ENCODE data around the gene STAM.
"Not testable (repeated sequence)": the region's sequence is repeated elsewhere in the genome, so short reads cannot be mapped to it uniquely, and the experiment has no call there.

The STAM gene

DNA sequence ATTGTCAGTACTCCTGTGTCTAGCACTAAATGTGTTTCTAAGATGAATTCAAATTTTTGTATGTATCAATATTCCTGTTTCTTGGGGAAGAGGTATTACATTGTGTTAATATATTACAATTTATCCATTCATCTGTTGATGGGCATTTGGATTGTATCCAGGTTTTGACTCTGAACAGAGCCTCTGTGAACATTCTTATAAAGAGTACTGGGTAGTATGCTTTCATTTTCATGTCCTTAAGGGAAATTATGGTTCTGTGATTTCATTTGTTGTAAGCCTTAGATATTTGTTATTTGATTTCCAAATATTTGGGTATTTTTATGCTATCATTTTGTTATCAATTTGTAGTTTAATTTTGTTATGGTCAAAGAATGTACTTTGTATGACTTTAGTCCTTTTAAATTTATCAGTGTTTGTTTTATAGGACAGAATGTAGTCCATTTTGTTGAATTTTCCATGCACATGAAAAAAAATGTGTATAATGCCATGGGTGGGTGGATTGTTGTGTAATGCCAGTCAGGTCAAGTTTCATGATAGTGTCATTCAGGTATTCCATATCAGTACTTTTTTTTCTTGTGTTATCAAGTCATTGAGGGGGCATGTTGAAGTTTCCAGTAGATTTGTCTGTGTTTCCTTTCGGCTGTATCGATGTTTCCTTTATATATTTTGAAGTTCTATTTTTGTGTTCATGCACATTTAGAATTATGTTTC is 38.4 kb downstream of the STAM start:
- DNase-seq: no peak

DNA sequence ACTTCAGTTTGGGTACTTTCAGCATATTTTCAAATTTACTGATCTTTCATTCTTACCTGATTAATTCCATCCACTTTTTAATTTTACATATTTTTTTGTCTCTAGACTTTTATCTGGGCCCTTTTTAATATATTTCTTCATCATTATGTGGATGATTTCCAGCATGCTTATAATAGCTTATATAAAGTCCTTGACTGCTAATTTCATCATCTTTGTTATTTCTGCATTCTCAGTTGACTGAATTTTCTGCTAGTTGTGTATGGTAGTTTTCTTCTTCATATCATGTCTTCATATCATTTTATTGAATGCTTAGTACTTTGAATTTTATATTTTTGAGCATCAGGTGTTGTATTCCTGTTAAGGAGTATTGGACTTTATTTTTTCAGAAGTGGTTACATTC is 39.6 kb downstream of the STAM start:
- DNase-seq: no peak

DNA sequence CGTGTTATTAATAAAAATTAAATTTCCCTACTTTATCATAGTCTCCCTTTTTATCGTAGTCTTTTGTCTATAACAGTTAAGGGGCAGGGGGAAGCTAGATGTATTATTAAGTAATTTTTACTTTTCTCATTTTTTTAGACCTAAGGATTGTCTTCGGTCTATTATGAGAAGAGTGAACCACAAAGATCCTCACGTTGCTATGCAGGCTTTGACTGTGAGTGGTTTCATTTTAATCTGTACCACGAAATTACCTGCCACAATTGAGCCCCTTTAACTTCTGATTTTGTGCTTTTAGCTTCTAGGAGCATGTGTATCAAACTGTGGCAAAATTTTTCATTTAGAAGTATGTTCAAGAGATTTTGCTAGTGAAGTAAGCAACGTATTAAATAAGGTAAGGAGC is 40.6 kb downstream of the STAM start:
- DNase-seq: no peak

DNA sequence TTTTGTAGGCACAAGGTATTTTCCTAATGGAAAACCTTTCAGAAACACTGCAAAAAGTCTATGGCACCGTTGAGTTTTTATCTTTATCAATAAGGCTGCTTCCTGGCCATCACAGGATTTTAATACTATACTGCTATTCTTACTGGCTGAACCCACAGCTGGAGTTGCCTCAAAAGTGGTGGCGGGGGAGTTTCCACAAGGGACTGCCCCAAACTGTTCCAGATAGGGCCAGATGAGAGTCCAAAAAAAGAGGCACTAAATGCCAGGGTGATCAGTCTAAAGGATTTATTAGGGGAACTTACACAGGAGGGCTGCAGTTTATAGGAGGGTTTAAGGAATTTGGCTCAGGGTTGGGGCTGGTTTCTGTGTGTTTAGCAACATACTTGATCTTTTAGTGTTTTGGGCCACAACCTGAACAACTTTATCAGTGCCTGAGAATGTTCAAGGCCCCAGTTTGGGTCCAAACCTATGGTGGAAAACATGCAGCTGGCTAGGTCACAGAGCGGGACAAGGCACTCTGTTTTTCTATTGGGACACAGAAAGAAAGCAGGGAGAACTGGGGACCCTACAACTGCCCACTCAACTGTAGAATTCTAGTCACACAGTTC is 41.4 kb downstream of the STAM start:
- no peak for DNase-seq

DNA sequence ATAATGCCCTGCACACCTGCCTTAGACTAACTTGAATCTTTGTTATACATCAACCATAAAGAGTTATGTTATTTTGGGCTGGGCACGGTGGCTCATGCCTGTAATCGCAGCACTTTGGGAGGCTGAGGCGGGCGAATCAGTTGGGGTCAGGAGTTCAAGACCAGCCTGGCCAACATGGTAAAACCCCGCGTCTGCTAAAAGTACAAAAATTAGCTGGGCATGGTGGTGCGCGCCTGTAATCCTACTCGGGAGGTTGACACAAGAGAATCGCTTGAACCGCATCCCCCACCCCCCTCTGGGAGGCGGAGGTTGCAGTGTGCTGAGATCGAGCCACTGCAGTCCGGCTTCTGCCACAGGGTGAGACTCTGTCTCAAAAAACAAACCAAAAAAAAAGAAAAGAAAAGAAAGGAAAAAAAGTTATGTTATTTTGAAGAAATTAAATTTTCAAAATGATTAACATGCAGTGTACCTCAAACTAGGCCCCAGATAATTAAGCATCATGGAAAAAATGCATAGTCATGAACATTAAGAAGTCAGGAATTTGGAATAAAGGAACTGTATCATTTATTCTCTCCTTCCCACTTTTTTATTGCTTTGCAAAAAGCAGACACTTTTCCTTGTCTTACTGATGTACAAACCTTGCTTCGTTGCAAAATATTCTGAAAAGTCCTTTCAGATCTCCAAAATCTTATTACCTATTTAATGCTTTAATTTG is 43.3 kb downstream of the STAM start:
- no peak for DNase-seq

DNA sequence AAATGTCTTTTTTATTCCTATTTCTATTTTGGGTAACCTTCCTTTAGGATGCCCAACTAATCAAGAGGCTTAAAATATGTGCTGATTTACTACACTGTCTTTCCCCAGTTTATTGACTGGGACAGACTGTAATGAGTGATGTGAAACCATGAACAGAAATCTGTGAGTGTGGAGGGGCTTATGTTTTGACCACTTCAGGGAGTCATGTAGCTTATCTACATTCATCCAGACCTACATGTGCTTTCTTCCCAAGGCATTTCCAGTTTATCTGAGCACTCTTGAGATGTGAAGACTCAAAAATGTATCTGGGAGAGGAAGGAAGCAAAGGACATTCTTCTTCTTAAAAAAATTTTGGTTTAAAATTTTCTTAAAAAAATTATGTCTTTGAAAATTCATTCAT is 45.2 kb downstream of the STAM start:
- DNase-seq: no peak

DNA sequence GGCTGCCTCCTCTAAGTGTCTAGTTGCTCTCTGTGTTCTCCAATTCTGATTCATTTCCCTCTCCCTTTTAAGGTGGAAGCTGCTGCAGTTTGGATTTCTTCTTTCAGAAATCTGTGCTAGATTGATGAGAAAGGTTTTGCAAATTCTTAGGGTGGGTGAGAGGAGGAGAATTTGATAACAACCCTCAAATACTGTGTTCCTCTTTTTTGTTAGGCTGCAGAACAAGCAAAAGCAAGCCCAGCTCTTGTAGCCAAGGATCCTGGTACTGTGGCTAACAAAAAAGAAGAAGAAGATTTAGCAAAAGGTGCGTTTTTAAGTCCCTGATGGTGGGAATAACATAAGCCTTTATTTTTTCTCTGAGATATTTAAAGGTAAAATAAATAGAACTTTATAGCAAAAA is 49.1 kb downstream of the STAM start:
- DNase-seq: no peak

DNA sequence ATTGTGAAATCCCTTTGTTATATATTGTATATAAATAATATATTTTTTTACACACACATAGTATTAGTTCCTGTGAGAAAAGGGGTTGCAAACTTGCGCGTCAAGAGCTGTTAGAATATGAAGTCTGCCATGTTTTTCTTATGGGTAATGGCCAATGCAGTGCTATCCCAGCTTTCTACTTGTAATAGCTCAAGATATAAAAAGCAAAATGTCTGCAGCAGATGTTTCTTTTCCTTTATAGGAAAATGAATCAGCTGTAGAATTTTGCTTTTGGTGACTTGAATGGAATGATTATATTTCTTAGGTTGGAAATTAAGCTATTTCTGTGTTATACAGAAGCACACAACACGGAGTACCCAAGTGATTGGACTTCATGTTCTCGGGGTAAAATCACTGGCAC is 54.7 kb downstream of the STAM start:
- no peak for DNase-seq

DNA sequence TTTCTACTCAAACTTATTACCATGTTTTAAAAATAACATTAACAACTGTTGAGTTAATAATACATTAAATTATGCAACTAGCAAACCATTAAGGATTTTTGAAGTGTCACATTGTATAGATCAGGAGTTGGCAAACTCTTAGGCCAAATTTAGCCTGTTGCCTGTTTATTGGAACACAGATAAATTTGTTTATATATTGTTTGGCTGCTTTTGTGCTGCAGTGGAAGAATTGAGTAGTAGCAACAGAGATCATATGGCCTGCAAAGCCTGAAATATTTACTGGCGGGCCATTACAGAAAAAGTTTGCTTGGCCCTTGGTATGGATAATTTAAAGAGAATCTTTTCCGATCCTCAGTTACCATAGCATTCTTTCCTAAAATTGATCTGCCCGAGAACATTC is 57.4 kb downstream of the STAM start:
- DNase-seq: no peak

DNA sequence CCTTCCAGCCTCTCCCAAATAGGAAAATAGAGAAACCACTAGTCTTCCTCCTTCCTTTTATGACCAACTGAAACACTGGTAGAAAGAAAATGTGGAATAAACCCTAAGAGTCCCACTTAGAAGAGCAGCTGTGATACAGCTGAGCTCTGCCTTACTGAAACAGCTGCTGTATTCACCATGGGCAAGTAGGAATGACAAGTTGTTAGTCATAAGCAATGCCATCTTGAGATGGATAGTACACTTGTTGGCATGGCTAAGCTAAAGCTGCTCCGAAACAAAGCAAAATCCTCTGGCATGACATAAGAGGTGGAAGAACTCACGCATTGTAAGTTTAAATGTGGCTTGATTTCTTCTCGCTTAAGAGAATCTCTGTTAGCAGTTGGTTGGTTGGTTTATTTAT is 59.8 kb downstream of the STAM start:
- no peak for DNase-seq

DNA sequence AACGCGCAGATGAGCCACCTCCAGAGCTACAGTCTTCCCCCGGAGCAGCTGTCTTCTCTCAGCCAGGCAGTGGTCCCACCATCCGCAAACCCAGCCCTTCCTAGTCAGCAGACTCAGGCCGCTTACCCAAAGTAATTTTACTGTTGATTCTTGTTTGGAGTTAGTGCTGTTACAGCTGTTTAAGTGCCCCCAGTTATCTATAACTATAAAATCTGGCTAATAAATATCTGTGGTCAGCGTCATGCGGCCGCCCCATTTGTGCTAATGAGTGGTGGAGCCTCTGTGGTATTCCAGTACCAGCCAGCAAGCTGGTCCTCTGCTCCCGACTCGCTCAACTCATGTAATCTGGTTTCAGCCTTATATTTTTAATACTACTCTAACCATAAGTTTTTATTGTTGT is 64.9 kb downstream of the STAM start:
- no peak for DNase-seq

DNA sequence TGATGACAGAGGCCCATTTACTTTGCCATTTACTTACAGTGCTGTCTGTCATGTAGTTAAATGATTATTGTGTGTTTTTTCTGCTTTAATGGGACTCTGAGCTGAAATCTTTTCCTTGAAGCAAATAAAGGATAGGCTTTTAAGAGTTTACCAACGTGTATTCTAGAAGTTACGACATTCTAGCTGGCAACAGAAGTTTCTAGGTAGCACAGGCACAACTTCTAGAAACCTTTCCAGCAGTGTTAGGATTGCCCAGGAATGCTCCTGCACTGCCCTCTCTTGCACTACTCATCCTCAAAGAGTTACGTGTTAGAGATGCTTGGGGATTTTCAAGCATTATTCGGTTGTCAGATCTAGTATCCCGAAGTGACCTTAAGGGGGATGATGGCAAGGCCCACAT is 65.5 kb downstream of the STAM start:
- DNase-seq: no peak

DNA sequence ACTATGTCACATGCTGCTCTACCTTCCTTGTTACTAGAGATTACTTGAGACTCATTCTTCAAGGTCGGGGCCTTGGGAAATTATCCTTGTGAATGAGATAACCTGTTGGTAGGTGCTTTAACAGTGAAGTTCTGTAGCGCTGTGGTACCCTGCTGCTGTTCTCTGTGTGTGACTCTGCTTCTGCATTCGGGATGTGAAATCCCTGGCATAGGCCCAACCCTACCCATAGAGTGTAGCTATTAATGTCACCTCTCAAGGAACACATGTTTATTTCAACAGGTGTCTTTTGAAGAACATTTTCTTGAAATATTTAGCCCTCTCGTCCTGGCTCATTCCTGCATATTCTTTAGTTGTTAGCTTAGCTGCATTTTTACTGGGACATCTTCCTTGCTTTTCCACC is 66.2 kb downstream of the STAM start:
- DNase-seq: no peak

DNA sequence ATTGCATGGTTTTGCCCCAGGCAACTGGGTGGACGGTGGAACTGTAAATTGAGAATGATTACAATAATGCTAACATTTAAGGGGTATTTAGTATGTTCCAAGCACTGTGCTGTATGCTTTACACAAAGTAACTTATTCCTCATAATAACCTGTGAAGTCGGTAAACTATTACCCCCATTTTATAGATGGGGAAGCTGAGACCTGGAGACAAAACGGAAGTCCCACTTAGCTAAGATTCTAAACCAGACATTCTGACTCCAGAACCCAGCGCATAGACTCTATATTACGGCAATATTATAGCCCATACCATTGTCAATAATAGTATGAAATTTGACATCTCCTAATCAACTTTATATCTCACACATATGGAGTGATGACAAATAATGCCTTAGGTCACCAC is 68.1 kb downstream of the STAM start:
- no peak for DNase-seq

DNA sequence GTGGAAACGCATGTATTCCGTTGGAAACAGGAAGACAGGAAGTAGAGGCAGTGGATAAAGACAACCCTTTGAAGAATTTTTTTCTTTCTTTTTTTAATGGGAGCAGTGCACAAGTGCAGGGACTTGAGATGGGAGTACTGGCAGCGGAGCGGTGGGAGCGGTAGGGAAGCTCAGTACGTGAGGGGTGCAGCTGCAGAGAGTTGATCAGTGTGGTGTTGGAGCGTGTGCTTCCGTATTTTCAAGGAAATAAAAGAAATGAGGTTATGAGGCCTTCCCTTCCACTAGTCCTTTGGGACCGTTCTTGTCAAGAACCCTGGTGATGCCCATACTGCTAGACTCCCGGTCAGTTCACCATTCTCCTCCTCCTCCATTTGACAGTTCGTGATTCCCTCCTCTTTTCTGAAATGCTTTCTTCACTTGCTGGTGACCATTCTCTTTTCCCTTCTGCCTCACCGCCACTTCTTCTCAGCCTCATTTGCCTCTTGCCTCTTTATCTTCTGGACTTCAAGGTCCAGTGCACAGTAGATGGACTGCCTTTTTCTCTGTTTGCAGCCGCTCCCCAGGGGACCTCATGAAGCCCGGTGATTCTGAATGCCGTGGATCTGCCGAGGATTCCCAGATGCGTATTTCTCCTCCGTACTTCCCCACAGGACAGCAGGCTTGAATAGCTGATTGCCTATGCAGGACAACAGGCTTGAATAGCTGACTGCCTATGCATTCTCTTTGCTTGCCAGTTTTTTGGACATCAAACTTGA is 68.9 kb downstream of the STAM start:
- DNase-seq: no peak

DNA sequence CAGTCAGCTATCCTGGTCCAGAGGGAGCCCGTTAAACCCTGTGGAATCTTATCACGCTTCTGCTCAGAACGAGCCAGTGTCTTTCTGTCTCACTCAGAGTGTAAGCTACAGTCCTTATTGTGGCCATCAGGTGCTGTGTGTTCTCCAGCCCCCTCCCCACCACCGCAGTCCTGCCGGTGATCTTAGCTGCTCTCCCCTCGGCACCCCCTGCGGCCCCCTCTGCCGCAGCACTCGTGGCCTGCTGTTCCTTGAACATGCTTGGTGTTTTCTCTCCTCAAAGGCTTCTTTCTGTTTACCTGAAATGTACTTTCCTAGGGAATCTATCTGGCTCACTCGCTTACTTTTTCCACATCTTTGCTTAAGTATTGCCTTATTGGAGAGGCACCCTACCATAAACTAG is 69.8 kb downstream of the STAM start:
- no peak for DNase-seq

DNA sequence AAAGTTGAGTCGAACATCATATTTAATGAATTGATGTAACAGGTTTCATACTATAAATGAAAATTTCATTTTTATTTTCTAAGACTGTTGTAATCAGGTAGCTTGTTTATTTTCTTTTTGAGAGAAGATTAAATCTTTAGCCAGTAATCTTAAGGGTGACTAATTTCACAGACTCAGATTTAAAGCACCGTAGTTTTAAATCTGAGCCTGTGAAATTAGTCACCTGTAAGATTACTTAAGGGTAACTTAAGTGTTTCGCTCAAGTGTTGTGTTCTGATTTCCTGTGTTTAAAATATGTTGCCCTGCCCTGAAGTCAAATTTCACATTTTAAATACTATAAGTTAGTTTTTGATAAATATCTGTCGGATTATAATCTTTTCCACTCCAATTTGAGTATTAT is 72.2 kb downstream of the STAM start:
- DNase-seq: no peak

DNA sequence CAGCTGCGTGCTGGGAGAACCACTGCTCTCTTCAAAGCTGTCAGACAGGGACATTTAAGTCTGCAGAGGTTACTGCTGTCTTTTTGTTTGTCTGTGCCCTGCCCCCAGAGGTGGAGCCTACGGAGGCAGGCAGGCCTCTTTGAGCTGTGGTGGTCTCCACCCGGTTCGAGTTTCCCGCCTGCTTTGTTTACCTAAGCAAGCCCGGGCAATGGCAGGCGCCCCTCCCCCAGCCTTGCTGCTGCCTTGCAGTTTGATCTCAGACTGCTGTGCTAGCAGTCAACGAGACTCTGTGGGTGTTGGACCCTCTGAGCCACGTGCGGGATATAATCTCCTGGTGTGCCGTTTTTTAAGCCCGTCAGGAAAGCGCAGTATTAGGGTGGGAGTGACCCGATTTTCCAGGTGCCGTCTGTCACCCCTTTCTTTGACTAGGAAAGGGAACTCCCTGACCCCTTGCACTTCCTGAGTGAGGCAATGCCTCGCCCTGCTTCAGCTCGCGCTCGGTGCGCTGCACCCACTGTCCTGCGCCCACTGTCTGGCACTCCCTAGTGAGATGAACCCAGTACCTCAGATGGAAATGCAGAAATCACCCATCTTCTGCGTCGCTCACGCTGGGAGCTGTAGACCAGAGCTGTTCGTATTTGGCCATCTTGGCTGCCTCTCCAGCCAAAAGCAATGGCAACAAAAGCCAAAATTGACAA is 78.5 kb downstream of the STAM start:
- not testable (repeated sequence) for DNase-seq

DNA sequence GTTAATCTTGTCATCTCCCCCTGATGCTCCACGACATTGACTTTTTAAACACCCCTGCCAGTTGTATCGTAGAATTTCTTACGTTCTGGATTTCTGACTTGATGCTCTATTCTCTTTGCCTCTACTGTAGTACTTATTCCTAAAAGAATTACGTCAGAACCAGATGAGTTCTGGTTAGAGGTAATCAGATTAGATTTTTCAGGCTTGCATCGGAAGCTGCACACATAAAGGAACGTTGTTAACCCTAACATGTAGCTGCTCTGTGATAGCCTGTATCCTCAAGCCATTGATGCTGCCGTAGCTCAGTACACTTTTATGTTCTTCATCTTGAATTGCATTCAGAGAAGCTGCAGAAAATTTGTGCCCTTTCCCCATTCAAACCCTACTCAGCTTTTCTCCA is 81.8 kb downstream of the STAM start:
- no peak for DNase-seq

DNA sequence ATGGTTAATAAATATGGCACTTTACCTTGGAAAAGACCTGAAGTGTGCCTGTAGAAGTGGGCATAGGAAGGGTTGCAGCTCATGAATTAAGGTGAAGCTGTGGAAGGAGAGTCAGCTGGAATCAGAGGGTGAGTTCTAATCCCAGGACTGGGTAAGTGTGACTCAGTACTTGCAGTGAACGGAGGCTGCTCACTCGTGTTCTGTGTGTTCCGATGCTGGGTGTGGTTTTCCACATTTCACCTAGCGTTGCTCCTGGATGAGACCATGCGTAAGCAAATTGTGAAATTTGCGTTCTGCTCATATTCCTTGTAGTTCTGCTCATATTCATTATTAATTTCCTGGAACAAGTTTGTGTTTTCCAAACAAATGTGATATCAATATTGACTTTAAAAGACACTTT is 85.7 kb downstream of the STAM start:
- no peak for DNase-seq

DNA sequence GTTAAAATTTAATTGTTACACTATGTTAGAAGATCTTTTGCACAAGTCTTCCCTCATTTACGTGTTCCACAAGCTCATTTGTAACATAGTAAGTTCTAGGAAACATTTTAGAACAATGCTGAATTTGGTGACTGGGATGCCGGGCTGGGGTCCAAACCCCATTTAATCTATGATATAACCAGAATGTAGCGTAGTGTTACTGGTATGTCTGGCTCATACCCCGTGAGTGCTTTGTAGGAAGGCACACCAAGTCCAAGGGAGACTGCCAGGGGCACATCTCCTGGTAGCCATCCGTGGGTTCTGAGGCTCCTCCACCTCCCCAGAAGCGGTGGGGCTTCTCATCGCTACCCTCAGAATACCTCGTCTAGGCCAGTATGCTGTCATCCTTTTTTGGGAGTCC is 86.7 kb downstream of the STAM start:
- no peak for DNase-seq

DNA sequence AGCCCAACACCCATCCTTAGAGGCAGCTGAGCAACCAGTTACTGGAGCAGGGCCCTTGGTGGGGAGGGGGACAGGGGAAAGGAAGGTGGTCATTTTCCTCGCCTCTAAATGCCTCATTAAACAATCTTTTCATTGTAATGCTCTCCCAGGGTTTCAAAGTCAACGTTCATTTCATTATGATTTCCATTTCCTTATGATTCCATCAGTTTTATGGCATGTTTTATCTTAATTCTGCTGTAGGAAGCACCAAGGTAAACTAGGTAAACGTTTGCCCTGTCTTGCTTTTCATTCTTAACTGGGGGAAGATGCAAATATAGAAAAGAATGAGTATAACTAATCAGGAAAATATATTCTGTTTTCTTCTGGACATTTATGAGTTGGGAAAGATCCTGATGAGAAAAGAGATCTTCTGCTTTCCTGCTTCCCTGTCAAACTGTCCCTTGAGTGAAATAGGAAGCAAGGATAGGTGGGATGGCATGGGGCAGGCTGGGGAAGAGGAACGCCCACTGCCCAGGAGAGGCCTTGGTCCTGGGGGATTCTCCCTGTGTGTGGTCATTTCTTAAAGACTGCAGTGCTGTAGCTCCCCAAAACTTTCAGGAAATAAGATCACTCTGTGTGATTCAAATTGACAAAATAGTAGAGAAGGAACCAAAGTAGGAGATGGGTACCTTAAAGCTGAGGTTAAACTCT is 87.5 kb downstream of the STAM start:
- DNase-seq: no peak

DNA sequence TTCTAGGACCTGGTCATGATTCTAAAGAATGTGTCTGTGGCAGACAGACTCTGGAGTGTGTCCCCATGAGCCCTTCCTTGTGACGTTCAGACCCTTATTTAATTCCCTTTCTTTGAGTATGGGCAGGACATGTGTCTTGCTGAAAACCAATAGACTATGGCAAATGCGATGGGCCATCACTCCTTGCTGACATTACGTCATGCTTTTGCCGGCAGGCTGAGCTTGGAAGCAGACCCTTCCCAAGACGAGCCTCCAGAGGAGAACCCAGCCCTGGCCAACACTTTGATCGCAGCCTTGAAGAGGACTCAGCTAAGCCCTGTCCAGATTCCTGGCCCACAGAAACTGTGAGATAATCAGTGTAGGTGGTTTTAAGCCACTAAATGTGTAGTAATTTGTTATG is 89.7 kb downstream of the STAM start:
- DNase-seq: no peak

Measured in activated CD4-positive, alpha-beta T cell treated with anti-CD3 and anti-CD28 coated beads, Interleukin-2, amount 50 U/mL, for 1 hour (primary cell).